ENCODE data around the gene MUCL3.
"Not testable (repeated sequence)": the region's sequence is repeated elsewhere in the genome, so short reads cannot be mapped to it uniquely, and the experiment has no call there.

Gene MUCL3

DNA sequence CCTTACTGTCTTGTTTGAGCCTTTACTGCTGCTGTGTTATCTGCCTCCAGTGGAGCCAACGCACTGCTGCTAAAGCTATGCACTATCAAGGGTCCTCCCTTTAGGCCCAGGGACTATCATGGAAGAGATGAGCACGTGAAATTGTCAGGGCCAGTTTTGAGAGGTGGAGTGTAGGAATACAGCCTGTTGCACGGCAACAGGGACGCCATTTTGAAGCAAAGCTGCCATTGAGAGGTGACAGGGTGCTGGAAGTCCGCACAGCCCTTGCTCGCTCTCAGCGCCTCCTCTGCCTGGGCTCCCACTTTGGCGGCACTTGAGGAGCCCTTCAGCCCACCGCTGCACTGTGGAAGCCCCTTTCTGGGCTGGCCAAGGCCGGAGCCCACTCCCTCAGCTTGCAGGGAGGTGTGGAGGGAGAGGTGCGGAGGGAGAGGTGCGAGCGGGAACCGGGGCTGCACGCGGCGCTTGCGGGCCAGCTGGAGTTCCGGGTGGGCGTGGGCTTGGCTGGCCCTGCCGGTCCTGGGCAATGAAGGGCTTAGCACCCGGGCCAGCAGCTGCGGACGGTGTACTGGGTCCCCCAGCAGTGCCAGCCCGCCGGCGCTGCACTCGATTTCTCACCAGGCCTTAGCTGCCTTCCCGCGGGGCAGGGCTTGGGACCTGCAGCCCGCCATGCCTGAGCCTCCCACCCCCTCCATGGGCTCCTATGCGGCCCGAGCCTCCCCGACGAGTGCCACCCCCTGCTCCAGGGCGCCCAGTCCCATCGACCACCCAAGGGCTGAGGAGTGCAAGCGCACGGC lies 59.5 kb downstream of the MUCL3 start:
- H3K4me3 Mint-ChIP-seq; H3K36me3 Mint-ChIP-seq (ENCODE audit: low read depth); H3K27me3 Mint-ChIP-seq (ENCODE audit: low read depth); H3K27ac Mint-ChIP-seq; H3K9me3 Mint-ChIP-seq; H3K4me1 Mint-ChIP-seq (ENCODE audit: low read depth): not testable (repeated sequence)

DNA sequence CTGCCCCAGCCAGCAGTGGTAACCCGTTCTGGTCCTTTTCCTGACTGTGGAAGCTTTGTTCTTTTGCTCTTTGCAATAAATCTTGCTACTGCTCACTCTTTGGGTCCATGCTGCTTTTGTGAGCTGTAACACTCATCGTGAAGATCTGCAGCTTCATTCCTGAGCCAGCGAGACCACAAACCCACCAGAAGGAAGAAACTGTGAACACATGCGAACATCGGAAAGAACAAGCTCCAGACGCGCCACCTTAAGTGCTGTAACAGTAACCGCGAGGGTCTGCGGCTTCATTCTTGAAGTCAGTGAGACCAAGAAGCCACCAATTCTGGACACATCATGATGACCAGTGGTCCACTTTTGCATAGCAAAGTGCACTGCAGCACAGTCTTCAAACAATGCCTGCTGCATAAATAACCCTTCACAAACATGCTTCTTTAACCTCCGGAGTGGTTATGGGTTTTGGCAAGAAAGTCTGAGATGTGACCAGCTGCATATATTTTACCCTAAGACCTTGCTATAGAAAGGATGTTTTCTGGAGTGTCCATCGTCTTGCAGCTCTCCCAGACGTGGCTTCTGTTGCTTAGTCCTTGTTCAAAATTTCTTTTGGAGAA lies 60.6 kb downstream of the MUCL3 start:
- Mint-ChIP-seq H3K27ac (no peak overlapping the region), H3K4me1 (ENCODE audit: low read depth) (peaks cover 4% of the 10 kb centered on the region), H3K4me3 (no peak overlapping the region), H3K36me3 (ENCODE audit: low read depth) (no peaks in the 10 kb centered on the region), H3K9me3 (peaks cover 3% of the 10 kb centered on the region), H3K27me3 (ENCODE audit: low read depth) (no peaks in the 10 kb centered on the region)

DNA sequence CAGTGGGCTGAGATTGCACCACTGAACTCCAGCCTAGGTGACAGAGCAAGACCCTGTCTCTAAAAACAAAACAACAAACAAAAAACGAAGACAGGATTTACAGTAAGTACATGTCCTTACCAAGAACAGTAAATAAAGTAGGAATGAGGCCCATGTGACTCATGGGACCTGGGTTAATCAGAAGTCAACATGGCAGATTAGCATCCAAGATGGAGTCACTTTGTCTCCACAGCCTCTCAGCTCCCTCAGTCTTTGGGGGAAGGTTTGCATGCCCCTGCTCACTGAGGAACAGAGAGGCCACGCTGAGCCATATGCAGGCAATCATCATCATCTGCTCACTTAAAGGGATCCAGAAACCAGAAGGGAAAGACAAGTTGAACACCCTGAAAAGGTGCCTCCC lies 61.7 kb downstream of the MUCL3 start:
- H3K27ac Mint-ChIP-seq, result no peak overlapping the region
- H3K4me3 Mint-ChIP-seq, result no peak overlapping the region
- no peaks in the 10 kb centered on the region for H3K36me3 Mint-ChIP-seq (ENCODE audit: low read depth)
- peaks cover 4% of the 10 kb centered on the region for H3K4me1 Mint-ChIP-seq (ENCODE audit: low read depth)
- H3K9me3 Mint-ChIP-seq, result peaks cover 3% of the 10 kb centered on the region
- no peaks in the 10 kb centered on the region for H3K27me3 Mint-ChIP-seq (ENCODE audit: low read depth)

Data from T-helper 1 cell treated with Interleukin-12 subunit alpha and Interleukin-12 subunit beta and Interleukin-4 antibody, amounts not matched to agents 30 μg/mL and 1 μg/mL, for 36 hours (primary cell).